H1 (cell line): ENCODE data around the gene FOXP4. TPM values are rescaled to one million over a fixed set of nuclear protein-coding genes. Genes with fewer than 3 reads are reported as not detected.

Experiments used
- CTCF ChIA-PET: fragments of 300-600 bp; sonication (Branson Sonifier 250); formaldehyde crosslinking; loops from one replicate; lab custom pipeline; 2021; ENCODE audit not compliant: partially characterized antibody; lab: Charles Lee
- POLR2A ChIA-PET: fragments of 300-600 bp; sonication (Branson Sonifier 250); formaldehyde crosslinking; loops from one replicate; lab custom pipeline; 2021; ENCODE audit warnings: inconsistent platforms; ENCODE audit not compliant: partially characterized antibody; lab: Charles Lee
- DNase-seq, 2 experiments: peaks; one replicate each; pipeline versions ENCODE4 v3.0.0 to v3.0.0-alpha.2; 2010 to 2022; ENCODE audit warnings: low spot score in 2 of 2, low read depth in 1 of 2, mixed read lengths in 1 of 2
- FAIRE-seq: peaks from 2 replicates; lab custom pipeline; 2011; peaks lifted over from hg19 to GRCh38; lab: Jason Lieb, UNC
- H2AFZ ChIP-seq: 2 replicates; pipeline ENCODE4 v1.8.1; 2012; ENCODE audit warnings: low read length, inconsistent platforms
- H2AK5ac ChIP-seq: 2 replicates; pipeline ENCODE4 v1.6.1; 2013; ENCODE audit warnings: low read depth, low read length
- H2BK120ac ChIP-seq: replicated peaks from 2 replicates; pipeline ENCODE3; 2013; ENCODE audit warnings: low read depth, low read length, inconsistent platforms
- H2BK12ac ChIP-seq: 2 replicates; pipeline ENCODE4 v1.6.1; 2013; ENCODE audit warnings: low read depth, low read length
- H2BK15ac ChIP-seq: 2 replicates; pipeline ENCODE4 v1.6.1; 2013; ENCODE audit warnings: low read length
- H2BK20ac ChIP-seq: 2 replicates; pipeline ENCODE4 v1.6.1; 2013; ENCODE audit warnings: low read length
- H2BK5ac ChIP-seq: 2 replicates; pipeline ENCODE4 v1.6.1; 2013; ENCODE audit warnings: low read depth, low read length
- H3K14ac ChIP-seq: 2 replicates; pipeline ENCODE4 v1.6.1; 2013; ENCODE audit warnings: inconsistent platforms; ENCODE audit not compliant: insufficient read length
- H3K18ac ChIP-seq: 2 replicates; pipeline ENCODE4 v1.6.1; 2013; ENCODE audit warnings: low read length; ENCODE audit errors: extremely low read depth
- H3K23ac ChIP-seq: 2 replicates; pipeline ENCODE4 v1.6.1; 2013; ENCODE audit warnings: inconsistent platforms; ENCODE audit not compliant: insufficient read length
- H3K23me2 ChIP-seq: 2 replicates; pipeline ENCODE4 v1.6.1; 2013; ENCODE audit warnings: low read depth, low read length
- H3K27ac ChIP-seq: 2 replicates; pipeline ENCODE4 v1.6.1; 2011; ENCODE audit warnings: low read depth, low read length, inconsistent platforms
- H3K27me3 ChIP-seq, 4 experiments: replicated peaks in 1 of 4; 1 replicate in 1 of 4; 2 replicates in 3 of 4; pipeline versions ENCODE4 v1.6.1 to v1.8.1; 2011 to 2013; ENCODE audit warnings: low read length in 3 of 4, mild to moderate bottlenecking in 3 of 4, inconsistent platforms in 2 of 4, mixed read lengths in 2 of 4, moderate library complexity in 1 of 4; ENCODE audit not compliant: control insufficient read depth in 3 of 4, insufficient read depth in 3 of 4; ENCODE audit errors: extremely low read depth in 1 of 4
- H3K36me3 ChIP-seq, 4 experiments: 2 replicates each; pipeline versions ENCODE4 v1.6.1 to v1.8.1; 2011 to 2013; ENCODE audit warnings: mild to moderate bottlenecking in 4 of 4, low read length in 3 of 4, moderate library complexity in 2 of 4, control low read depth in 1 of 4, inconsistent platforms in 1 of 4; ENCODE audit not compliant: insufficient read depth in 4 of 4, control insufficient read depth in 2 of 4
- H3K4ac ChIP-seq: replicated peaks from 2 replicates; pipeline ENCODE3; 2013; ENCODE audit warnings: low read length, low read depth, mixed read lengths, inconsistent platforms; ENCODE audit not compliant: insufficient read length
- H3K4me1 ChIP-seq, 4 experiments: replicated peaks in 1 of 4; 1 replicate in 1 of 4; 2 replicates in 3 of 4; pipeline versions ENCODE4 v1.6.1 to v1.8.1; 2011 to 2013; ENCODE audit warnings: low read length in 3 of 4, inconsistent platforms in 2 of 4, mixed read lengths in 1 of 4; ENCODE audit not compliant: insufficient read depth in 4 of 4, control insufficient read depth in 3 of 4
- H3K4me2 ChIP-seq, 2 experiments: 2 replicates each; pipeline versions ENCODE4 v1.6.1 to v1.8.1; 2011 to 2013; ENCODE audit warnings: low read depth in 2 of 2, low read length in 2 of 2, control low read depth in 1 of 2, inconsistent platforms in 1 of 2, mild to moderate bottlenecking in 1 of 2; ENCODE audit not compliant: insufficient read depth in 1 of 2
- H3K4me3 ChIP-seq, 4 experiments: fragments of 200-600, 300-600 bp in 1 of 4; sonication (generic), shearing (Covaris generic), sonication (Bioruptor Twin) in 1 of 4; 2 replicates each; pipeline versions ENCODE4 v1.5.1 to v1.8.1; 2011 to 2016; ENCODE audit warnings: low read length in 4 of 4, low read depth in 3 of 4, control low read depth in 2 of 4, inconsistent platforms in 2 of 4, mild to moderate bottlenecking in 2 of 4, mixed read lengths in 1 of 4, moderate library complexity in 1 of 4; ENCODE audit not compliant: insufficient read depth in 2 of 4; ENCODE audit errors: extremely low read depth in 1 of 4
- H3K56ac ChIP-seq: replicated peaks from 2 replicates; pipeline ENCODE3; 2013; ENCODE audit warnings: low read depth, mild to moderate bottlenecking, mixed read lengths, low read length, inconsistent platforms; ENCODE audit not compliant: insufficient read length
- H3K79me1 ChIP-seq: 2 replicates; pipeline ENCODE4 v1.6.1; 2013; ENCODE audit warnings: low read depth, low read length, control low read depth
- H3K79me2 ChIP-seq, 2 experiments: 2 replicates each; pipeline versions ENCODE4 v1.6.1 to v1.8.1; 2012 to 2013; ENCODE audit warnings: low read length in 2 of 2, mild to moderate bottlenecking in 2 of 2, inconsistent platforms in 1 of 2; ENCODE audit not compliant: insufficient read depth in 2 of 2, control insufficient read depth in 1 of 2
- H3K9ac ChIP-seq, 4 experiments: replicated peaks in 1 of 4; 1 replicate in 1 of 4; 2 replicates in 3 of 4; pipeline versions ENCODE4 v1.6.1 to v1.8.1; 2011 to 2013; ENCODE audit warnings: low read depth in 3 of 4, low read length in 3 of 4, control low read depth in 2 of 4, mild to moderate bottlenecking in 2 of 4, moderate library complexity in 2 of 4, inconsistent platforms in 1 of 4; ENCODE audit errors: extremely low read depth in 1 of 4
- H3K9me3 ChIP-seq, 2 experiments: 2 replicates each; pipeline versions ENCODE4 v1.6.1 to v1.8.1; 2012 to 2013; ENCODE audit warnings: mild to moderate bottlenecking in 2 of 2, moderate library complexity in 2 of 2, control low read depth in 1 of 2, inconsistent platforms in 1 of 2, low read depth in 1 of 2, low read length in 1 of 2, mixed read lengths in 1 of 2; ENCODE audit not compliant: insufficient read depth in 2 of 2
- H4K20me1 ChIP-seq, 2 experiments: replicated peaks in 1 of 2; 2 replicates each; pipeline versions ENCODE3 to v1.8.1; 2011 to 2013; ENCODE audit warnings: inconsistent platforms in 2 of 2, low read length in 2 of 2, mild to moderate bottlenecking in 1 of 2; ENCODE audit not compliant: insufficient read depth in 2 of 2, control insufficient read depth in 1 of 2
- H4K5ac ChIP-seq: 2 replicates; pipeline ENCODE4 v1.6.1; 2013; ENCODE audit warnings: low read length, low read depth, mixed read lengths, inconsistent platforms; ENCODE audit not compliant: insufficient read length
- H4K8ac ChIP-seq: 2 replicates; pipeline ENCODE4 v1.8.0; 2013; ENCODE audit warnings: mild to moderate bottlenecking, moderate library complexity, low read length, inconsistent platforms; ENCODE audit not compliant: insufficient read depth; ENCODE audit errors: extremely low read depth
- H4K91ac ChIP-seq: replicated peaks from 2 replicates; pipeline ENCODE3; 2013; ENCODE audit warnings: low read length, mixed read lengths, inconsistent platforms; ENCODE audit not compliant: insufficient read length
- ATF2 ChIP-seq: IDR thresholded peaks from 2 replicates; pipeline ENCODE4 v1.6.1; 2012; ENCODE audit warnings: low read length, inconsistent platforms
- BACH1 ChIP-seq: IDR thresholded peaks from 2 replicates; pipeline ENCODE4 v1.6.1; 2012; ENCODE audit warnings: low read length, improper control_type of control experiment
- EP300 ChIP-seq, 2 experiments: IDR thresholded peaks; 1 replicate in 1 of 2; 2 replicates in 1 of 2; pipeline ENCODE4 v1.6.1; 2011 to 2012; ENCODE audit warnings: low read depth in 2 of 2, low read length in 2 of 2, mild to moderate bottlenecking in 2 of 2, borderline replicate concordance in 1 of 2, inconsistent platforms in 1 of 2, moderate library complexity in 1 of 2
- GABPA ChIP-seq: IDR thresholded peaks from 2 replicates; pipeline ENCODE4 v1.6.1; 2011; ENCODE audit warnings: mild to moderate bottlenecking, low read length, moderate library complexity, borderline replicate concordance; ENCODE audit not compliant: insufficient read depth
- HDAC2 ChIP-seq, 2 experiments: fragments of 300-600 bp in 1 of 2; sonication (generic) in 1 of 2; IDR thresholded peaks; 2 replicates each; pipeline ENCODE4 v1.6.1; 2011 to 2012; ENCODE audit warnings: low read depth in 2 of 2, low read length in 2 of 2, mild to moderate bottlenecking in 2 of 2, moderate library complexity in 2 of 2, borderline replicate concordance in 1 of 2, inconsistent platforms in 1 of 2
- KDM5A ChIP-seq: fragments of 200-600 bp; IDR thresholded peaks from 2 replicates; pipeline ENCODE4 v1.7.1; 2012; ENCODE audit warnings: mild to moderate bottlenecking, low read length, inconsistent platforms, mixed read lengths
- POLR2AphosphoS5 ChIP-seq: IDR thresholded peaks from 2 replicates; pipeline ENCODE4 v1.6.1; 2011; ENCODE audit warnings: low read depth, low read length
- SP2 ChIP-seq: IDR thresholded peaks from 2 replicates; pipeline ENCODE4 v1.6.1; 2012; ENCODE audit warnings: mild to moderate bottlenecking, low read length, inconsistent platforms
- TBP ChIP-seq: IDR thresholded peaks from 2 replicates; pipeline ENCODE4 v1.6.1; 2011; ENCODE audit warnings: low read depth, low read length, improper control_type of control experiment
- TCF12 ChIP-seq: IDR thresholded peaks from 2 replicates; pipeline ENCODE4 v1.6.1; 2011; ENCODE audit warnings: low read depth, mild to moderate bottlenecking, low read length
- ZNF274 ChIP-seq: IDR thresholded peaks from 2 replicates; pipeline ENCODE4 v1.7.0; 2012; ENCODE audit warnings: low read length, borderline replicate concordance; ENCODE audit errors: extremely low read depth
- WGBS, 2 experiments: shearing (Covaris generic) in 1 of 2; methylation state at CpG; one replicate each; pipeline versions ENCODE4 v1.1.6 to v1.1.7; 2013 to 2015; ENCODE audit warnings: low lambda C conversion rate in 2 of 2, mixed read lengths in 2 of 2, inconsistent platforms in 1 of 2, low coverage in 1 of 2, missing lambda C conversion rate in 1 of 2; ENCODE audit not compliant: insufficient replicate concordance in 2 of 2, insufficient coverage in 1 of 2, insufficient read length in 1 of 2; ENCODE audit errors: extremely low coverage in 1 of 2, missing lambda C conversion rate in 1 of 2; 5-methylcytosine and 5-hydroxymethylcytosine counted together
- polyA plus RNA-seq, 7 experiments: library from polyadenylated mRNA; depleted of rRNA in 3 of 7; stranded (reverse) in 5 of 7; unstranded in 2 of 7; fragments of >200 nt in 5 of 7; fragments of 200-250 nt in 2 of 7; gene quantifications; 1 replicate in 5 of 7; 2 replicates in 1 of 7; 4 replicates in 1 of 7; pipeline versions ENCODE4 v1.2.1 to v1.2.3, GENCODE V29; 2011 to 2013; ENCODE audit warnings: missing spikeins in 2 of 7, mixed read lengths in 2 of 7
- total RNA-seq: library from RNA; stranded (reverse); fragmentation: NEBNext Ultra II Directional; extraction: Animal tissue kit (Norgen Biotek cat#: 25700); gene quantifications from 2 replicates; pipeline ENCODE4 v1.2.1, GENCODE V29; 2021

FOXP4 gene
- total and polyA plus RNA-seq, 2 of the 8 experiments (the other 6 are each of a cell fraction or from before 2014, with no cell fraction given), result 4.8 to 13.3 TPM

- DNase-seq (no peak), FAIRE-seq (no peak)
- no peaks in the 10 kb centered on the region for H3K9me3 ChIP-seq
- no peak overlapping the region for H3K27ac ChIP-seq
- H2AK5ac ChIP-seq, result peak overlapping the region; percentile 43
- H2BK15ac ChIP-seq, result peak overlapping the region; percentile 76; the same call in 1 of the 2 replicates
- H4K8ac ChIP-seq, result no peak overlapping the region
- no peak overlapping the region for H3K9ac ChIP-seq
- no peak overlapping the region for H2AFZ ChIP-seq
- H3K4me1 ChIP-seq, result peaks cover 48 to 74% (median 51%) of the 10 kb centered on the region in 4 experiments
- H4K20me1 ChIP-seq, result peaks cover 12 to 46% of the 10 kb centered on the region in 2 experiments
- H3K36me3 ChIP-seq, result no peaks in the 10 kb centered on the region
- H2BK120ac ChIP-seq, result no peak overlapping the region
- H2BK12ac ChIP-seq, result peak overlapping the region; percentile 90; the same call in 1 of the 2 replicates
- peak overlapping the region; percentile 55; the same call in 1 of the 2 replicates for H2BK20ac ChIP-seq
- peak overlapping the region in 1 of 4 experiments; percentile 5; a peak in 1 of 8 replicates for H3K4me3 ChIP-seq
- H4K91ac ChIP-seq, result no peak overlapping the region
- POLR2A ChIA-PET, result interaction anchor here (0.7 to 1.9 kb wide), 6 partner anchors 10 to 178 kb away, joined by 3 to 7 read pairs (median 4); no protein-coding TSS in a partner anchor
- H3K4me2 ChIP-seq, result peak overlapping the region; percentile 33 to 48
- peaks cover 0 to 44% of the 10 kb centered on the region in 2 experiments; a peak in 2 of 4 replicates for H3K79me2 ChIP-seq
- no peak overlapping the region for H4K5ac ChIP-seq
- 76% methylated on average over 10 of the region's 10 CpGs; no CpG with 5 or more reads in 1 of the 2 experiments for WGBS, 2 experiments
- H3K23ac ChIP-seq, result no peak overlapping the region
- peaks cover 6% of the 10 kb centered on the region; the same call in 1 of the 2 replicates for H3K23me2 ChIP-seq
- no peak overlapping the region for H3K56ac ChIP-seq
- H3K79me1 ChIP-seq, result peaks cover 11% of the 10 kb centered on the region
- no peak overlapping the region for H3K14ac ChIP-seq
- peaks cover 17 to 79% (median 71%) of the 10 kb centered on the region in 4 experiments for H3K27me3 ChIP-seq
- no peak overlapping the region for H2BK5ac ChIP-seq
- peak overlapping the region; percentile 53 for H3K18ac ChIP-seq
- peak overlapping the region; percentile 9 for H3K4ac ChIP-seq
- CTCF ChIA-PET, result interaction anchor here (0.9 to 8.4 kb wide), 23 partner anchors 16 to 185 kb away, joined by 3 to 56 read pairs (median 5); no protein-coding TSS in a partner anchor
- TF ChIP-seq TBP (no peak), KDM5A (no peak), POLR2AphosphoS5 (no peak), EP300 (IDR thresholded peaks at IDR 0.05; ENCODE audit: borderline replicate concordance in 1 of 2, low read depth in 2 of 2, low read length in 2 of 2) (no peak), HDAC2 (IDR thresholded peaks at IDR 0.05; ENCODE audit: borderline replicate concordance in 1 of 2, low read depth in 2 of 2, low read length in 2 of 2) (no peak), GABPA (no peak), TCF12 (no peak), ATF2 (no peak), SP2 (no peak), BACH1 (no peak), ZNF274 (no peak)
Measured at GRCh38 chr6:41552723-41553122, 6.5 kb downstream of the FOXP4 start.
